Peyer's patch (tissue), 4 donors: Measurements from ENCODE around the gene PROCR. TPM values are rescaled to one million over a fixed set of nuclear protein-coding genes. Genes with fewer than 3 reads are reported as not detected.
A peak's percentile ranks its signal among the peaks of the same experiment; 100 is the strongest.

Experiments used
- DNase-seq, 3 donors: peaks; one replicate each; pipeline ENCODE4 v3.0.0-alpha.2; 2017 to 2019
- H3K27ac ChIP-seq, 4 donors: fragments of 200-600 bp; sonication (generic); one replicate each; pipeline ENCODE4 v1.5.1; 2016 to 2019
- H3K27me3 ChIP-seq, 2 donors: fragments of 200-600 bp; sonication (generic); one replicate each; pipeline ENCODE4 v1.5.1; 2019
- H3K36me3 ChIP-seq, 3 donors: fragments of 200-600 bp; sonication (generic); one replicate each; pipeline ENCODE4 v1.5.1; 2016 to 2019
- H3K4me1 ChIP-seq, 4 donors: fragments of 200-600 bp; sonication (generic); one replicate each; pipeline ENCODE4 v1.5.1; 2016 to 2019
- H3K4me3 ChIP-seq, 4 donors: fragments of 200-600 bp; sonication (generic); 1 replicate in 3 of 4; 2 replicates in 1 of 4; pipeline ENCODE4 v1.5.1; 2016 to 2019; ENCODE audit warnings: mild to moderate bottlenecking in 1 of 4
- H3K9me3 ChIP-seq, 4 donors: fragments of 200-600 bp; sonication (generic); one replicate each; pipeline ENCODE4 v1.5.1; 2016 to 2019; ENCODE audit warnings: mild to moderate bottlenecking in 1 of 4
- POLR2A ChIP-seq, 2 donors: fragments of 450-650 bp; IDR thresholded peaks; one replicate each; pipeline ENCODE4 v1.5.1; 2017; ENCODE audit warnings: antibody characterized with exemption in 2 of 2, mild to moderate bottlenecking in 2 of 2, moderate library complexity in 2 of 2
- small RNA-seq, 2 donors: library from RNA; depleted of rRNA; stranded (forward); fragments of <200 nt; gene quantifications; one replicate each; pipeline ENCODE3, GENCODE V24; 2016
- total RNA-seq, 4 donors: library from RNA; depleted of rRNA; stranded (reverse); fragments of >200 nt; gene quantifications; one replicate each; pipeline ENCODE4 v1.1.0, GENCODE V29; 2016
- TF ChIP-seq, protein P1 (sequence below), 6 experiments: fragments of 450-650 bp in 4 of 6; fragments of 200-600 bp in 2 of 6; sonication (generic) in 1 of 6; IDR thresholded peaks; one replicate each; pipeline ENCODE4 v1.5.1; 2017 to 2019; ENCODE audit warnings: antibody characterized with exemption in 6 of 6, mild to moderate bottlenecking in 3 of 6, moderate library complexity in 1 of 6

PROCR gene
- total RNA-seq, 4 donors from 2014 or later, result 14.2 to 51.2 (median 25.8) TPM

DNA sequence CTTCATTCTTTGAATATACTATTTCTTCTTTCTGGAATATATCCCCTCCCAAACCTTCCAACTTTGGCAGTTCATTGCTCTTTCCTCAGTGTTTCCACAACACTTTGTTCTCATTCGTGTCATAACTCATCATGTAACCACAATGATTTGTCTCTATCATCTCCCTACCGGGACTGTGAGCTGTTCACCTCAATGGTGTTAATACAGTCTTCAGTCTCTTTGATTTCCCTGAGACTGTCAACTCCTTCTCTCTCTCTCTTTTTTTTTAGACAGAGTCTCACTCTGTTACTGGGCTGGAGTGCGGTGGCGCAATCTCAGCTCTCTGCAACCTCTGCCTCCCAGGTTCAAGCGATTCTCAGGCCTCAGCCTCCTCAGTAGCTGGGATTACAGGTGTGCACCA lies 52.1 kb downstream of the PROCR start:
- H3K27me3 ChIP-seq, result peaks cover 0 to 6% of the 10 kb centered on the region in 2 donors
- H3K4me3 ChIP-seq, result no peak overlapping the region
- H3K27ac ChIP-seq, result no peak overlapping the region
- no peaks in the 10 kb centered on the region for H3K36me3 ChIP-seq
- peaks cover 0 to 5% (median 0%) of the 10 kb centered on the region in 4 donors for H3K4me1 ChIP-seq
- DNase-seq, result no peak
- H3K9me3 ChIP-seq, result no peaks in the 10 kb centered on the region
- no peak for TF ChIP-seq POLR2A (IDR thresholded peaks at IDR 0.05)
- TF ChIP-seq, protein P1, sequence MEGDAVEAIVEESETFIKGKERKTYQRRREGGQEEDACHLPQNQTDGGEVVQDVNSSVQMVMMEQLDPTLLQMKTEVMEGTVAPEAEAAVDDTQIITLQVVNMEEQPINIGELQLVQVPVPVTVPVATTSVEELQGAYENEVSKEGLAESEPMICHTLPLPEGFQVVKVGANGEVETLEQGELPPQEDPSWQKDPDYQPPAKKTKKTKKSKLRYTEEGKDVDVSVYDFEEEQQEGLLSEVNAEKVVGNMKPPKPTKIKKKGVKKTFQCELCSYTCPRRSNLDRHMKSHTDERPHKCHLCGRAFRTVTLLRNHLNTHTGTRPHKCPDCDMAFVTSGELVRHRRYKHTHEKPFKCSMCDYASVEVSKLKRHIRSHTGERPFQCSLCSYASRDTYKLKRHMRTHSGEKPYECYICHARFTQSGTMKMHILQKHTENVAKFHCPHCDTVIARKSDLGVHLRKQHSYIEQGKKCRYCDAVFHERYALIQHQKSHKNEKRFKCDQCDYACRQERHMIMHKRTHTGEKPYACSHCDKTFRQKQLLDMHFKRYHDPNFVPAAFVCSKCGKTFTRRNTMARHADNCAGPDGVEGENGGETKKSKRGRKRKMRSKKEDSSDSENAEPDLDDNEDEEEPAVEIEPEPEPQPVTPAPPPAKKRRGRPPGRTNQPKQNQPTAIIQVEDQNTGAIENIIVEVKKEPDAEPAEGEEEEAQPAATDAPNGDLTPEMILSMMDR (IDR thresholded peaks at IDR 0.05), result no peak

DNA sequence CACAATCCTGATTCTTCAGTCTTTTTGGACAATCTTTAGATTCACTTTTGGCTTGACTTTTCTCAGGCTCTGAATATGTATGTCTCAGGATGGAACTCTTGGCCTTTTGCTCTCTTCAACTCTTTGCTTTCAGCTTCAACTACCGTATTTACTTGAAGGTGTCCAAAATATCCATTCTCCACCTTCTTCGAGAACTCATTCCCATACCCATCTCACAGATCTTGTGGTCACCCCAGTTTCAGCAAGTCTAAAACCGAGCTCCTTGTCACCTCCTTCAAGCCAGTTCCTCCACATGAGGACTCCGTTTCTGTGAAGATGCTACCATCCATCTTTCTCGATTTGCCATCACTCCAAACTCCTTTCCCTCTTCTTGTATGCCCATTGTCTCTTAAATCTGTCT lies 52.7 kb downstream of the PROCR start:
- no peaks in the 10 kb centered on the region for H3K36me3 ChIP-seq
- H3K27me3 ChIP-seq, result peaks cover 0 to 6% of the 10 kb centered on the region in 2 donors
- no peak overlapping the region for H3K4me3 ChIP-seq
- no peak for DNase-seq
- H3K4me1 ChIP-seq, result peaks cover 0 to 5% (median 0%) of the 10 kb centered on the region in 4 donors
- TF ChIP-seq, protein P1 (IDR thresholded peaks at IDR 0.05), result no peak
- TF ChIP-seq POLR2A (IDR thresholded peaks at IDR 0.05), result no peak
- no peaks in the 10 kb centered on the region for H3K9me3 ChIP-seq
- no peak overlapping the region for H3K27ac ChIP-seq

GRCh38 chr20:35225319-35226125 lies 53.6 kb downstream of the PROCR start:
- no peak for TF ChIP-seq POLR2A (IDR thresholded peaks at IDR 0.05)
- TF ChIP-seq, protein P1 (IDR thresholded peaks at IDR 0.05), result no peak

DNA sequence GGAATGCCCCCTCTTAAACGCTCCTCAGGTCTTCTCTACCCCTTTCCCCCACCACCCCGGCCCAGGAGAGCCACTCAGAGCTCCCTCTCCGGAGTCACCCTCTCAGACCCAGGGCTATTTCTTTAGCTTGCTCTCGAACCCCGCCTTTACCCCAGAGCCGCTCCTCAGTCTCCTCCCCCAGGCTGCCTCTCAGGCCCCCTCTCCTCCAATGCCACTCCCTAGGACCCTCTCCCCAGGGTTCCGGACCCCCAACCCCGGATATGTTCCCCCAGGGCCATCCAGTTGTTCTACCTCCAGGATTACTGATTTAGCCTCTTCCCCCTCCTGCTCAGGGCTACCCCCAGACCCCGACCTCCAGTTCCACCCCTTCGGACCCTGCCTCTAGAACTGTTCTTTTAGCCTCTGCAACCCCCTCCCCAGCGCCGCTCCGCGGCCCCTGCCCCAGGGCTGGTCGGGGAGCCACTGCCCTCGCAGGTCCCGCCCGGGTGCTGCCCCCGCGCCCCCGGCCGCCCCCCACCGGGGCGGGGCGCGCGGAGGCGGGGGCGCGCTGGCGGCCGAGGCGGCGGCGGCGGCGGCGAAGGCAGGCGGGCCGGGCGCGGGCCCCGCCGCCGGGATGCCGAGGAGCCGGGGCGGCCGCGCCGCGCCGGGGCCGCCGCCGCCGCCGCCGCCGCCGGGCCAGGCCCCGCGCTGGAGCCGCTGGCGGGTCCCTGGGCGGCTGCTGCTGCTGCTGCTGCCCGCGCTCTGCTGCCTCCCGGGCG lies 54.4 kb downstream of the PROCR start, which contains the start of gene MMP24:
TSS of gene MMP24 (plus strand) at position 565 of the 758 bp plus-strand sequence. CDS start at position 614, 49 bp downstream.
- Histone ChIP-seq H3K27me3 (peaks cover 0 to 6% of the 10 kb centered on the region in 2 donors), H3K36me3 (no peaks in the 10 kb centered on the region), H3K9me3 (no peaks in the 10 kb centered on the region), H3K4me1 (peaks cover 0 to 5% (median 0%) of the 10 kb centered on the region in 4 donors), H3K27ac (no peak within 1 kb of the TSS), H3K4me3 (peak within 1 kb of the TSS in 3 of 4 donors; percentile 26 to 54 (median 32))
- no peak for DNase-seq
- TF ChIP-seq, protein P1 (IDR thresholded peaks at IDR 0.05), result no peak
- no peak for TF ChIP-seq POLR2A (IDR thresholded peaks at IDR 0.05)

More at GRCh38 chr20:35225319-35226125, 53.6 kb downstream of the PROCR start:
- H3K27me3 ChIP-seq, result peaks cover 0 to 6% of the 10 kb centered on the region in 2 donors
- H3K4me3 ChIP-seq, result no peak overlapping the region
- no peaks in the 10 kb centered on the region for H3K36me3 ChIP-seq
- no peaks in the 10 kb centered on the region for H3K9me3 ChIP-seq
- H3K27ac ChIP-seq, result no peak overlapping the region
- peaks cover 0 to 5% (median 0%) of the 10 kb centered on the region in 4 donors for H3K4me1 ChIP-seq
- no peak for DNase-seq

Small RNA genes lying within 50 kb of the gene (small RNA-seq; reads per million reads assigned to genes)
- 0 to 0.47 reads per million in 2 donors for gene MT1P3
- 0 reads per million in 2 donors for gene RNA5SP483

Other genes starting within 250 kb of the PROCR start
- 10 to 100 TPM; 58.0 to 95.6 (median 84.6) TPM for gene GSS, start 216.3 kb upstream of the PROCR start, total RNA-seq
- 1 to 10 TPM in 3 of 4 donors, under 1 TPM in 1; 0.40 to 2.0 (median 1.4) TPM for gene MYH7B, start 216.2 kb upstream of the PROCR start, total RNA-seq
- 100 to 1,000 TPM in 1 of 4 donors, 10 to 100 TPM in 3; 62.7 to 101 (median 80.8) TPM for gene TRPC4AP, start 79.3 kb upstream of the PROCR start, total RNA-seq
- gene EDEM2, start 24.7 kb upstream of the PROCR start, total RNA-seq, result 10 to 100 TPM; 18.2 to 38.3 (median 33.8) TPM
- gene MMP24, start 54.6 kb downstream of the PROCR start, total RNA-seq, result 1 to 10 TPM in 2 of 4 donors, under 1 TPM in 1, not detected in 1; 0.70 to 2.7 (median 1.3) TPM
- gene MMP24OS, start 106.0 kb downstream of the PROCR start, total RNA-seq, result 10 to 100 TPM; 23.1 to 86.1 (median 58.6) TPM
- 100 to 1,000 TPM in 3 of 4 donors, 10 to 100 TPM in 1; 77.6 to 196 (median 157) TPM for gene EIF6, start 112.7 kb downstream of the PROCR start, total RNA-seq
- not detected for gene FAM83C, start 120.4 kb downstream of the PROCR start, total RNA-seq
- 10 to 100 TPM; 35.5 to 98.2 (median 37.8) TPM for gene UQCC1, start 239.9 kb downstream of the PROCR start, total RNA-seq